ENCODE results near the gene SAMD5.
"Not testable (repeated sequence)": the region's sequence is repeated elsewhere in the genome, so short reads cannot be mapped to it uniquely, and the experiment has no call there.

Gene SAMD5

GRCh38 chr6:147530132-147531060 lies 21.9 kb downstream of the SAMD5 start:
- no peak for DNase-seq

- no peak for DNase-seq
These were observed 22.8 kb downstream of the SAMD5 start for GRCh38 chr6:147531321-147531720.

- no peak for DNase-seq
These were observed 25.8 kb downstream of the SAMD5 start for GRCh38 chr6:147534116-147534860.

- no peak for DNase-seq
These were observed 30.3 kb downstream of the SAMD5 start for GRCh38 chr6:147538821-147539220.

GRCh38 chr6:147540075-147540474 lies 31.6 kb downstream of the SAMD5 start:
- no peak for DNase-seq

GRCh38 chr6:147542436-147542835 lies 33.9 kb downstream of the SAMD5 start:
- DNase-seq: not testable (repeated sequence)

- DNase-seq: no peak
These were observed 35.9 kb downstream of the SAMD5 start for GRCh38 chr6:147544420-147544819.

- DNase-seq: no peak
These were observed 38.2 kb downstream of the SAMD5 start for GRCh38 chr6:147546501-147547368.

- DNase-seq: no peak
These were observed 38.9 kb downstream of the SAMD5 start for GRCh38 chr6:147547369-147547902.

GRCh38 chr6:147548921-147549475 lies 40.5 kb downstream of the SAMD5 start:
- DNase-seq: no peak

GRCh38 chr6:147549531-147549930 lies 41.0 kb downstream of the SAMD5 start:
- no peak for DNase-seq

GRCh38 chr6:147551976-147552375 lies 43.5 kb downstream of the SAMD5 start:
- DNase-seq: no peak

- no peak for DNase-seq
These were observed 44.6 kb downstream of the SAMD5 start for GRCh38 chr6:147553099-147553498.

- DNase-seq: no peak
These were observed 45.8 kb downstream of the SAMD5 start for GRCh38 chr6:147554281-147554680.

GRCh38 chr6:147559006-147559405 lies 50.5 kb downstream of the SAMD5 start:
- DNase-seq: no peak

GRCh38 chr6:147560670-147561069 lies 52.2 kb downstream of the SAMD5 start:
- DNase-seq: no peak

GRCh38 chr6:147561726-147562125 lies 53.2 kb downstream of the SAMD5 start:
- DNase-seq: no peak

GRCh38 chr6:147563472-147563871 lies 55.0 kb downstream of the SAMD5 start:
- no peak for DNase-seq

- no peak for DNase-seq
These were observed 56.1 kb downstream of the SAMD5 start for GRCh38 chr6:147564556-147564955.

GRCh38 chr6:147566244-147566898 lies 57.9 kb downstream of the SAMD5 start:
- DNase-seq: no peak

- no peak for DNase-seq
These were observed 58.8 kb downstream of the SAMD5 start for GRCh38 chr6:147567141-147567805.

Measured in activated T-cell treated with anti-CD3 and anti-CD28 coated beads, Interleukin-2, amount 50 U/mL, for 1 hour (primary cell).